ENCODE data around the gene MKLN1.
A peak's percentile ranks its signal among the peaks of the same experiment; 100 is the strongest.
"Not testable (repeated sequence)": the region's sequence is repeated elsewhere in the genome, so short reads cannot be mapped to it uniquely, and the experiment has no call there.

MKLN1 gene

GRCh38 chr7:131509781-131510180 is 182.1 kb downstream of the MKLN1 start:
- no peak for DNase-seq
- intact Hi-C loops (cut with DNase I): no loop called here

DNA sequence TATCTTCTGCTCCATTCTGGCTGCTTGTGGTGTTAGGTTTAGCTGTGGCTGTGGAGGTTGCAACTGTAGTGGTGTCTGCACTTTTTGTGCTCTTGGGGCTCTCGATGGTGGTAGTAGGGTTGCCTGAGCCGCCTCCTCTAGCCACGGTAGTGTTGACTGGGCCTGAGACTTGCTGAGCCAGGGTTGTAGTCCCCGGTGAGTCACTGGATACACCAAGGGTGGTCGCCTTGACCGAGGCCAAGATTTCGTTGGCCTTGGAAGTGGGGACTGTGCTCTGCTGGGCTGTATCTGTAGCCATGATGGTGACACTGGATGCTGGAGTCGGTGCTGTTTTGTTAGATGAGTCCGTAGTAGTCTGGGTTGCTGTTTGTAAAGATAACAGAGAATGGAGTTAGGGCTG is 183.4 kb downstream of the MKLN1 start:
- peak in 1 of 10 donors; percentile 49 for DNase-seq
- intact Hi-C loops (cut with DNase I): no loop called here

DNA sequence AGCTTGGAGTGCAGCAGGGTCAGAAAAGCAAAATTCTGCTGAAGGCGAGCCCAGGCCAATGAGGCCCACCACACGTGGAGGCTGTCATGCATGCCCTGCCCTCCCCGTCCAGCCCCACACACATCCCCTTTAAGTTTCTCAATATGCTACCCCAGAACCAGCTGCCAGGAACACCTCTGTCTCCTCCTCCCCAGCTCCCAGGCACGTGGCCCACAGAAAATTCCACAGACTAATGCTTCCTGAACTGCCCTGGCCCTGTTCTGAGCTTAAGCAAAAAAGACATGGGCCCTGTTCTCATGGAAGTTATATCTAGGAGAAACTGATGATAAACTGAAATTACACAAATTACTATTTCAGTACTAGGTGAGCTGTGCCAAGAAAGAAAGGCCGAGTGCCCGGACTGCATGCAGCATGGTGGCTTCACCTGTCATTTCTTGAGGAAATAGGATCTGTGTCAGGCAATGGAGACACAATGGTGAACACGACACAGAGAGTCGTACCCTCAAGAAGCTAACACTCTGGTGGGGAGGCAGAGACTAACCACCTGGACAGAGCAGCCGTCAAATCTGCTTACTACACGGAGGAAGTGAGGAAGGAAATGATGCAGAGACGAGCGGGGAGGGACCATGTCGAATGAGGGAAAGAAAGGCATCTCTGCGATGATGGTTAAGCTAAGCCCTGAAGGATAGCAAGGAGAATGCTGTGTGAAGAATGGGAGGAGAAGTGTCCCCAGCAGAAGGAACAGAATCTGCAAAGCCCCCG is 184.3 kb downstream of the MKLN1 start:
- peak in 1 of 10 donors; percentile 52 for DNase-seq
- intact Hi-C loops (cut with DNase I): no loop called here

GRCh38 chr7:131513245-131514061 is 185.8 kb downstream of the MKLN1 start:
- DNase-seq: peak; percentile 58 to 97 (median 86)
- intact Hi-C loops (cut with DNase I): no loop called here

DNA sequence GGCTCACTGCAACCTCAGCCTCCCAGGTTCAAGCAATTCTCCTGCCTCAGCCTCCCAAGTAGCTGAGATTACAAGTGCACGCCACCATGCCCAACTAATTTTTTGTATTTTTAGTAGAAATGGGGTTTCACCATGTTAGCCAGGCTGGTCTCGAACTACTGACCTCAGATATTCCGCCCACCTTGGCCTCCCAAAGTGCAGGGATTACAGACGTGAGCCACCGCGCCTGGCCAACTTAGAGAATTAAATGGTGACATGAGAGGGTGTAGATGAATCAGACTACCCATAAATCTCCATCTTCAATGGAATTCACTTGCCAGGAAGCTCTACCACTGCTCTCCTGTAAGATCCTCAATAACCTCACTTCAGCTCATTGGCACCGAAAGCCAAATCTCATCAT is 187.8 kb downstream of the MKLN1 start:
- peak in 2 of 10 donors; percentile 38 to 75 for DNase-seq
- intact Hi-C loops (cut with DNase I): not testable (repeated sequence)

DNA sequence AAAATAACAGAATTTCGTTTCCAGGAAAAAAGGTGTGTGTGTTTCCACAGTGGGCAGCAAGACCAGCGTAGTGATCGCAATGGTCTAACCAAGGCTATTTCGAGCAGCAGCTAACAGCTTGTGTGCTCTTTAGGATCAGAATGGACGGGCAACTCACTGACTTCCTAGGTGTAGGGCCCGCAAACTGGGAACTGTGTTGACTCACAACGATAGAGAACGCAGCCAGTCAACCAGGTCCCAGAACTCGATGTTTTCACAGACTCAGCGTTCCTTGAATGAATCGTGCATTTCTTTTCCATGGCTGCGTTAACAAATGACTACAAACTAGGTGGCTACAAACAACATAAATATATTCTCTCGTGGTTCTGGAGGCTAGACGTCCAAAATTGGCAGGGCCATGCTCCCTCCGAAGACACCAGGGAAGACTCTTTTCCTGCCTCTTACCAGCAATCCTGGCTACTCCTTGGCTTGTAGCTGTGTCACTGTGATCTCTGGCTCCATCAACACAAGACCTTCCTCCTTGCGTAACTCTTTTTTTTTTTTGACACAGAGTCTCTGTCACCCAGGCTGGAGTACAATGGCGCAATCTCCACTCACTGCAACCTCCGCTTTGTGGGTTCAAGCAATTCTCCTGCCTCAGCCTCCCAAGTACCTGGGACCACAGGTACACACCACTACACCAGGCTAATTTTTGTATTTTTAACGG is 189.7 kb downstream of the MKLN1 start:
- no peak for DNase-seq
- intact Hi-C loops (cut with DNase I): no loop called here

- intact Hi-C loops (cut with DNase I): no loop called here
- DNase-seq: no peak
Measured at GRCh38 chr7:131518626-131519025, 190.9 kb downstream of the MKLN1 start.

DNA sequence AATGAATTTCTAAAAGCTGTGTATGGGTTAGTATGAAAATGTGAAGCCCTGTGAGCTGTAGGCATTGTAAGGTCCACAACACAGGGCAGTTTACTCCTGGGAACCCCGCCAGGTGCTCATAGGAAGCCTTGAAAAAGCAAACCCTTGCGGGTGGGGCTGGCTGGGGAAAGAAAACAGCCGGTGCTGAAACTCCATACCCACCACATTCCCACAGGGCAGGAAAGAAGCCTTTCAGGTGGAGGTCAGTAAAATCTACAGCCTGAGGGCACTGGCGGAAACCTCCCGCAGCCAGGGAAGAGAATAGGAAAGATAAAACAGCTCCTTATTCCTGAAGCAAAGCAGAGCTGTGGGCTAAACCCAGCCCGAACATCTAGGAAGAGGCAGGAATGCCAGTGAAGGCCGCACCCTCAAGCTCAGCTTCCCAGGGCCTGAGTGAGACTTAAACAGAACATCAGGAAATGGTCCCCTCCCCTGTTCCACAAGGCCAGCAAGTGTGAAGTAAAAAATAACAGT is 194.0 kb downstream of the MKLN1 start:
- DNase-seq: peak in 2 of 10 donors; percentile 41 to 43
- intact Hi-C loops (cut with DNase I): no loop called here

DNA sequence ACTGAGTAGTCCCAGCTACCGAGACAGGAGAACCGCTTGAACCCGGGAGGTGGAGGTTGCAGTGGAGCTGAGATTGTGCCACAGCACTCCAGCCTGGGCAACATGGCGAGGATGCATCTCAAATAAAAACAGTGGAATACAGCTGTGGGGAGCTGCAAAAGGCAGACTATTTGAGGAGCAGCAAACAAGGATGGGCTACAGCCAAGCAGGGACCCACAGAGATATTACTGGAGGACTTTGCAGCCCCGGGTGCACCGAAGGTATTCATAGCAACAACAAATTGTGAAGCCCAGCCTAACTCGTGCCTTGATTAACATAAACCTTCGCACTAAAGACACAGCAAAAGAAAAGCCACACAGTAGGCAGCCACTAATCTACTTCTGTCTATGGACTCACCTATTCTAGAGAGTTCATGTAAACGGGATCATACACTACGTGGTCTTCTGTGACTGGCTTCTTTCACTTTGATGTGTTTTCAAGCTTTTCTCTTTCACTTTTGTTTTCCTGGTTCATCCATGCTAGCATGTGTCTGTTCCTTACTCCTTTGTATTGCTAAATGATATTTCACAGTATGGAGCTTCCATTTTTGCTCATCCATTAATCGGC is 194.8 kb downstream of the MKLN1 start:
- DNase-seq: peak in 2 of 10 donors; percentile 42 to 62

GRCh38 chr7:131524115-131524514 is 196.4 kb downstream of the MKLN1 start:
- no peak for DNase-seq
- intact Hi-C loops (cut with DNase I): no loop called here

More for the DNA sequence above, 194.8 kb downstream of the MKLN1 start:
- intact Hi-C loops (cut with DNase I): no loop called here

DNA sequence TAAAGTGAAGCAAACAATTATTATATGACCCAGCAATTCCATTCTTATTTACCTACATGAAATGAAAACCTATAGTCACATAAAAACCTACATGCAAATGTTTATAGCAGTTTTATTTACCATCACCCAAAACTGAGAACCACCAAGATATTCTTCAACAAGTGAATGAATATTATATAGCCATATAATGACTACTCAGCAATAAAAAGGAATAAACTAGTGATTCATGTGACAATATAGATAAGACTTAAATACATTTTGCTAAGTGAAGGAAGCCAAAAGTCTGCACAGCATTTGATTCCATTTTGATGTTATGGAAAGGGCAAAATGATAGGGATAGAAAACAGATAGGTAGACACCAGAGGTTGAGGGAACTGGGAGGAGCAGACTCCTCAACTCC is 197.0 kb downstream of the MKLN1 start:
- DNase-seq: no peak
- intact Hi-C loops (cut with DNase I): no loop called here

- peak in 1 of 10 donors; percentile 1 for DNase-seq
- intact Hi-C loops (cut with DNase I): no loop called here
Measured at GRCh38 chr7:131525820-131526219, 198.1 kb downstream of the MKLN1 start.

DNA sequence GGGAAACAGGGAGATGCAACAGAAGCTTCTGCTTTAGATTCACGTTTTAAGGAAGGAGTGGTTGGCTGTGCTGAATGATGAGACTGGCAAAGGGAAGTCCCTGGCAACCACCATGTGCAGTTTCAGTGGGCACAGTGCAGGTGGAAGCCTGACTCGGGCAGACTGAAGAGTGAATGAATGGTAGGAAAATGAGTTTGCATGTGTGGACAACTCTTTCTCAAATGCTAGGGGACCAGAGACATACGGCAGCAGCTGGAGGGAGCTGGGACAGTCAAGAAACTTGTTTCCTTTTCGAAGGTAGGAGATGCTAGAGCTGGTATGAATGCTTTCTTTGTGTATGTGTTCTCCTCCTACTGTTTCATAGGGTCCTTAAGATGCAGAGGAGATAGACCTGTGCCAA is 199.8 kb downstream of the MKLN1 start:
- DNase-seq: peak in 2 of 10 donors; percentile 9 to 36
- intact Hi-C loops (cut with DNase I): no loop called here

DNA sequence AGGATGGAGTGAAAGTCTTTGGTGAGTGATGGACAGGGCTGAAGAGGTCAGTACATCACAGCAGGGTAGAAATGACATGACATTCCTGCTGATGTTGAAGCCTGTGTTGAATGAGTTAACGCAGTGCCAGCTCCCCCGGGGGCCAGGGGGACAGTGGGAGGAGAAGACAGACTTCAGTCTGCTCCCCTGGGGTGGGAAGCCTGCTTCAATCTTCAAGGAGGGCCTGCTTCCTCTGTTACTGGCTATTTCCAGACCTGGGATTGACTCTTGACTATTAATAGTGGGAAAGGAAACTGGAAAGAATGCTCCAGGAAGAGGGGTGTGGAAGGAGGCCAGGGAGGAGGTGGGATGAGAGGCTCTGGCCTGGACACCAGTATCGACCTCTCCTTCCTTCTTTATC is 201.5 kb downstream of the MKLN1 start:
- intact Hi-C loops (cut with DNase I): no loop called here

DNA sequence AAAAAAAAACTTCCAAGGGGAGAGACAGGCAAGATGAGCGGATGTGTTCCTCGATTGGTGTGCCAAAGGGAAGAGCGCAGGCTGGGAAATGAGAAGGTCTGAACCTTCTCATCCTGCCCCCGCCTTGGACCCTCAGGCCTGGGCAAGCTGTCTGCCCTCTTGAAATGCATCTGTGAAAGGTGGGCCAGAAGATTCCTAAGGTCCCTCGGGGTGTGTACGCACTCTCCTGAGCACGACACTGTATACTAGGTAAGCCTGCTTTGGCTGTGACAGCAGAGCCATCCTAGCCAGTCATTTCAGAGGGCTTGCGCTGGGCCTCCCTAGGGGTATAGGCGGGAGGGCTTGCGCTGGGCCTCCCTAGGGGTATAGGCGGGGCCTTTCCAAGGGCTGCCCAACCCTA is 201.9 kb downstream of the MKLN1 start:
- intact Hi-C loops (cut with DNase I): no loop called here
- DNase-seq: peak in 2 of 10 donors; percentile 9 to 38

More for the DNA sequence above, 201.5 kb downstream of the MKLN1 start:
- peak in 2 of 10 donors; percentile 9 to 37 for DNase-seq

GRCh38 chr7:131530137-131530536 is 202.5 kb downstream of the MKLN1 start:
- DNase-seq: peak in 3 of 10 donors; percentile 29 to 57 (median 52)
- intact Hi-C loops (cut with DNase I): no loop called here

- intact Hi-C loops (cut with DNase I): no loop called here
- peak in 2 of 10 donors; percentile 10 to 49 for DNase-seq
Measured at GRCh38 chr7:131532570-131533091, 205.0 kb downstream of the MKLN1 start.

DNA sequence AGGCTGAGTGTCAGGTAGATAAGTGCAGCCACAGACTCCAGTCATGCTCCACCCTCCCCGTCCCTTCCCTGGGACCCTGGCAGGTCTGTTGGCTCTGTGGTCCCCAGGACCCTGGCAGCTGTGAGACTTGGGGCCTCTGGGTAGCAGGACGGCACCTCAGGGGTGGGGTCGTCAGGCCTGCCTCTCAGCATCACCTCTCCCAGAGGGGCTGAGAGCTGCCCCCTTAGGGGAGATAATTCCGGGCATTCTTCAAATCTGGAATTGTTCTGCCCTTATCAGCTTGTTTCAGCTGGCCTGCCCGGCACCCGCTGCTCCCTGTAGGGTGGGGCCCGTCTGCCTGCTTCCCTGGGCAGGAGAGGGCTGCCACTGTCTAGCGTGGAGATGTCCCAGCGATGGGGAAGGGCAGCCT is 205.5 kb downstream of the MKLN1 start:
- peak in 2 of 10 donors; percentile 64 to 78 for DNase-seq
- intact Hi-C loops (cut with DNase I): no loop called here

DNA sequence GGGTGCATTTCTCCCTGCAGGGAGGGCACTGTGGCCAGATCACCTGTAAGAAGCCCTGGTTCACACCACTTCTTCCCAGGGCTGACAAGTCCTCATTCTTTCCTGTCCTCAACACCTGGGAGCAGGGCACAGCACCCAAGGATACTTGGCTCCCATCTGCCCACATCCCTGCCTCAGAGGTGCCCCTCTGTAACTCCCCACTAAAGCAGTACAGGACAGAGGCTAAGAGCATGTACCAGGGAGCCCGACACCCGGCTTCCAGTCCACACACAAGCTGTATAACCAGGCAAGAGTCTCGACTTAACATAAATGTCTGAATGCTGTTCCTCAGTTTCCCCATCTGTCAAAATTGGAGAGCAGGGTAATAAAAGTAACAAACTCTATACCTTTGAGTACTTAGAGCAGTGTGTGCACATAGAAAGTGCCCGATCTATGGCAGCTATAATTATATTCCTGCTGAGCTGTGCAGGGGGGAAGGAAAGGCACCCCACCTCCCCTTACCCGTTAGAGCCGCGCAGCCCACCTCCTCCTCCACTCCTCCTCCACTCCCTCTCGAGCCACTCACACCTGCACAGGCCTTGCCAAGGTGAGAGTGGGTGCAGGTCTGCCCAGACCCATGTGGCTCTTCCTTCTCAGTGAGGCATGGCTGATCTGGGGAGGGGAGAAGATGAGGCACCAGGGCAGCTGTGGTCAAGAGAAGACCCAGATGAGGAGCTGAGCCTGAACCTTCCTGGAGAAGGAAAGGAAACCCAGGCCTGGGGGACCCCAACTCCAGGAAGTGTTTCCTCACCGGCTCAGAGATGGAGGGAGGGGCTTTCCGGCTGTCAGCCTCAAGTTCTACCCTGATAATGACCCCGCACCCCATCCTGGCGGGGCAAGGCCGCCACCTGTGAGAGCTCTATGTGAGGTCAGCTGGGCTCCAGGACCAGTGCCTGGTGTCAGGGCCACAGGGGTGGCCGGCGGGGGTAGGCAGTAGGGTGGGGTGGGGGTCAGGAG is 206.2 kb downstream of the MKLN1 start:
- intact Hi-C loops (cut with DNase I): no loop called here

More for the DNA sequence above, 206.2 kb downstream of the MKLN1 start:
- DNase-seq: peak in 2 of 10 donors; percentile 36 to 41

Measured in posterior cingulate gyrus (tissue), 11 donors.